Measurements from ENCODE around the gene RAB21. TPM values are rescaled to one million over a fixed set of nuclear protein-coding genes. Genes with fewer than 3 reads are reported as not detected.

RAB21 gene
- total and polyA plus RNA-seq, 7 experiments from 2014 or later: 21.8 to 81.7 (median 67.5) TPM

GRCh38 chr12:71848212-71848611, 93.5 kb downstream of the RAB21 start:
- Mint-ChIP-seq H3K9me3 (peaks cover 0 to 32% (median 9%) of the 10 kb centered on the region in 11 donors), H3K27me3 (no peaks in the 10 kb centered on the region), H3K4me1 (peaks cover 7 to 46% (median 34%) of the 10 kb centered on the region in 7 donors), H3K36me3 (peaks cover 12 to 41% (median 31%) of the 10 kb centered on the region in 5 donors), H3K4me3 (no peak overlapping the region), H3K27ac (no peak overlapping the region)
- intact Hi-C loops (cut with micrococcal nuclease): loop anchor here in 1 of 2 donors (5.0 kb wide), 1 partner anchor 431 kb away; no protein-coding TSS in a partner anchor
- no peak overlapping the region for H3K4me3 ChIP-seq (ENCODE audit: low read length)
- H3K36me3 ChIP-seq (ENCODE audit: control insufficient read depth in 2 of 3, insufficient read depth in 3 of 3, low read length in 3 of 3): peaks cover 0 to 20% (median 0%) of the 10 kb centered on the region in 3 experiments
- H3K27ac ChIP-seq (ENCODE audit: low read depth, low read length): no peak overlapping the region
- DNase-seq (no peak), ATAC-seq (no peak)
- H3K9me3 ChIP-seq (ENCODE audit: control insufficient read depth in 2 of 3, low read length in 3 of 3): peaks cover 0 to 17% (median 8%) of the 10 kb centered on the region in 3 experiments
- CTCF ChIA-PET: interaction anchor here (0.6 kb wide), 1 partner anchor 68 kb away, joined by 3 read pairs; no protein-coding TSS in a partner anchor
- POLR2A ChIA-PET: interaction anchor here (0.7 to 2.1 kb wide), 2 partner anchors 9 to 69 kb away, joined by 4 to 5 read pairs; partner anchors contain the start of gene TBC1D15
- H3K4me1 ChIP-seq (ENCODE audit: control insufficient read depth in 2 of 2, insufficient read depth in 2 of 2, low read length in 2 of 2): peaks cover 4 to 12% of the 10 kb centered on the region in 2 donors
- H3K27me3 ChIP-seq (ENCODE audit: control insufficient read depth in 2 of 2, insufficient read depth in 2 of 2, low read length in 2 of 2): no peaks in the 10 kb centered on the region

- POLR2A ChIA-PET: interaction anchor here (2.1 kb wide), 1 partner anchor 10 kb away, joined by 5 read pairs; the partner anchor contains the start of gene TBC1D15
- peaks cover 0 to 40% (median 11%) of the 10 kb centered on the region in 11 donors for H3K9me3 Mint-ChIP-seq
- intact Hi-C loops (cut with micrococcal nuclease): loop anchor here in 1 of 2 donors (5.0 kb wide), 1 partner anchor 432 kb away; no protein-coding TSS in a partner anchor
These were observed 94.6 kb downstream of the RAB21 start for GRCh38 chr12:71849109-71849851.

More at GRCh38 chr12:71849109-71849851, 94.6 kb downstream of the RAB21 start:
- Mint-ChIP-seq H3K4me1 (peaks cover 10 to 57% (median 45%) of the 10 kb centered on the region in 7 donors), H3K27ac (peak overlapping the region in 2 of 9 donors; percentile 38 to 64), H3K4me3 (peak overlapping the region in 1 of 10 donors; percentile 30), H3K36me3 (peaks cover 18 to 50% (median 40%) of the 10 kb centered on the region in 5 donors), H3K27me3 (no peaks in the 10 kb centered on the region)
- Histone ChIP-seq H3K9me3 (ENCODE audit: control insufficient read depth in 2 of 3, low read length in 3 of 3) (peaks cover 0 to 17% (median 8%) of the 10 kb centered on the region in 3 experiments), H3K4me1 (ENCODE audit: control insufficient read depth in 2 of 2, insufficient read depth in 2 of 2, low read length in 2 of 2) (peaks cover 4 to 12% of the 10 kb centered on the region in 2 donors), H3K36me3 (ENCODE audit: control insufficient read depth in 2 of 3, insufficient read depth in 3 of 3, low read length in 3 of 3) (peaks cover 0 to 25% (median 0%) of the 10 kb centered on the region in 3 experiments), H3K27me3 (ENCODE audit: control insufficient read depth in 2 of 2, insufficient read depth in 2 of 2, low read length in 2 of 2) (no peaks in the 10 kb centered on the region), H3K4me3 (ENCODE audit: low read length) (no peak overlapping the region), H3K27ac (ENCODE audit: low read depth, low read length) (no peak overlapping the region)
- ATAC-seq (no peak), DNase-seq (no peak)
- CTCF ChIA-PET: interaction anchor here (0.6 to 1.6 kb wide), 3 partner anchors 69 to 1971 kb away, joined by 3 to 7 read pairs (median 5); no protein-coding TSS in a partner anchor

Other genes with a start within 250 kb of the RAB21 start
- 100 to 1,000 TPM in 4 of 5 experiments, 10 to 100 TPM in 1; 74.6 to 147 (median 133) TPM for gene ZFC3H1, start 91.0 kb upstream of the RAB21 start, total RNA-seq
- 10 to 100 TPM; 26.3 to 29.8 TPM for gene ZFC3H1, start 91.0 kb upstream of the RAB21 start, polyA plus RNA-seq
- 10 to 100 TPM in 4 of 5 experiments, 1 to 10 TPM in 1; 9.2 to 21.7 (median 14.4) TPM for gene THAP2, start 90.6 kb upstream of the RAB21 start, total RNA-seq
- gene THAP2, start 90.6 kb upstream of the RAB21 start, polyA plus RNA-seq: 1 to 10 TPM; 4.9 to 9.7 TPM
- gene TMEM19, start 68.8 kb upstream of the RAB21 start, total RNA-seq: 10 to 100 TPM; 13.9 to 17.7 (median 14.7) TPM
- gene TMEM19, start 68.8 kb upstream of the RAB21 start, polyA plus RNA-seq: 10 to 100 TPM; 25.3 to 43.0 TPM
- 100 to 1,000 TPM in 2 of 5 experiments, 10 to 100 TPM in 3; 55.8 to 111 (median 86.4) TPM for gene TBC1D15, start 84.9 kb downstream of the RAB21 start, total RNA-seq
- 10 to 100 TPM; 55.0 to 61.5 TPM for gene TBC1D15, start 84.9 kb downstream of the RAB21 start, polyA plus RNA-seq
- gene TPH2, start 184.0 kb downstream of the RAB21 start, total RNA-seq: under 1 TPM in 1 of 5 experiments, not detected in 4; 0.16 TPM
- gene TPH2, start 184.0 kb downstream of the RAB21 start, polyA plus RNA-seq: not detected

Measured in naive thymus-derived CD4-positive, alpha-beta T cell (primary cell).